OCI-LY1 (cell line): Measurements from ENCODE around the gene C1QC.

ENCODE experiments used
- H2AFZ ChIP-seq: fragments of 200-600 bp; sonication (generic), shearing (Covaris generic); 2 replicates; pipeline ENCODE4 v1.6.0; 2014; ENCODE audit warnings: antibody characterized with exemption, mild to moderate bottlenecking, low read length
- H3F3A ChIP-seq: fragments of 200-600 bp; sonication (generic), shearing (Covaris generic); 2 replicates; pipeline ENCODE4 v1.6.0; 2014; ENCODE audit warnings: mild to moderate bottlenecking, antibody characterized with exemption, low read length, moderate library complexity; ENCODE audit not compliant: insufficient read depth
- H3K27ac ChIP-seq: fragments of 200-600 bp; sonication (generic); 2 replicates; pipeline ENCODE4 v1.5.1; 2014; ENCODE audit warnings: low read length, mixed run types, mild to moderate bottlenecking, low read depth; ENCODE audit not compliant: poor library complexity, severe bottlenecking
- H3K27me3 ChIP-seq: fragments of 200-600 bp; sonication (generic); 2 replicates; pipeline ENCODE4 v1.6.0; 2014; ENCODE audit warnings: antibody characterized with exemption, mild to moderate bottlenecking, low read length, moderate library complexity; ENCODE audit not compliant: insufficient read depth
- H3K36me3 ChIP-seq: fragments of 200-600 bp; sonication (generic); 2 replicates; pipeline ENCODE4 v1.6.1; 2014; ENCODE audit warnings: mild to moderate bottlenecking, antibody characterized with exemption, low read length, moderate library complexity, mixed read lengths; ENCODE audit not compliant: insufficient read depth
- H3K4me1 ChIP-seq: fragments of 200-600 bp; sonication (generic); 2 replicates; pipeline ENCODE4 v1.5.1; 2014; ENCODE audit warnings: mild to moderate bottlenecking, low read length, moderate library complexity; ENCODE audit not compliant: insufficient read depth, severe bottlenecking
- H3K4me2 ChIP-seq: fragments of 200-600 bp; sonication (generic), shearing (Covaris generic); 2 replicates; pipeline ENCODE4 v1.6.1; 2014; ENCODE audit warnings: low read length
- H3K4me3 ChIP-seq: fragments of 200-600 bp; sonication (generic); 2 replicates; pipeline ENCODE4 v1.5.1; 2014; ENCODE audit warnings: low read length, low read depth, mild to moderate bottlenecking, mixed read lengths; ENCODE audit not compliant: poor library complexity, severe bottlenecking
- H3K79me2 ChIP-seq: fragments of 200-600 bp; shearing (Covaris generic); 2 replicates; pipeline ENCODE4 v1.6.1; 2016; ENCODE audit warnings: mixed run types, low read length, mixed read lengths; ENCODE audit not compliant: insufficient read depth
- H3K9ac ChIP-seq: fragments of 200-600 bp; sonication (generic), shearing (Covaris generic); 2 replicates; pipeline ENCODE4 v1.6.1; 2014; ENCODE audit warnings: mild to moderate bottlenecking, low read length, mixed read lengths
- H3K9me2 ChIP-seq: fragments of 200-600 bp; sonication (generic), shearing (Covaris generic); 2 replicates; pipeline ENCODE4 v1.6.1; 2014; ENCODE audit warnings: low read depth, mild to moderate bottlenecking, low read length, mixed read lengths
- H3K9me3 ChIP-seq: fragments of 200-600 bp; shearing (Covaris generic); 2 replicates; pipeline ENCODE4 v1.6.1; 2014; ENCODE audit warnings: low read length, mixed read lengths
- H4K20me1 ChIP-seq: fragments of 200-600 bp; sonication (generic), shearing (Covaris generic); 2 replicates; pipeline ENCODE4 v1.6.0; 2016; ENCODE audit warnings: mild to moderate bottlenecking, low read length; ENCODE audit not compliant: insufficient read depth
- CTCF ChIP-seq: fragments of 200-600 bp; sonication (generic), shearing (Covaris generic); IDR thresholded peaks from 2 replicates; pipeline ENCODE4 v1.5.1; 2017; ENCODE audit warnings: mild to moderate bottlenecking, antibody characterized with exemption, low read length, moderate library complexity, mixed read lengths
- EZH2 ChIP-seq: fragments of 200-600 bp; sonication (generic), shearing (Covaris generic); IDR thresholded peaks from 2 replicates; pipeline ENCODE4 v1.8.0; 2017; ENCODE audit warnings: borderline replicate concordance, mixed run types, mild to moderate bottlenecking, antibody characterized with exemption, low read length, moderate library complexity, mixed read lengths

C1QC gene

GRCh38 chr1:22670352-22670975 lies 27.0 kb downstream of the C1QC start:
- H3K27ac ChIP-seq = no peak overlapping the region
- H3K9ac ChIP-seq = no peak overlapping the region
- no peaks in the 10 kb centered on the region for H3K36me3 ChIP-seq
- H2AFZ ChIP-seq = no peak overlapping the region
- H3K27me3 ChIP-seq = no peaks in the 10 kb centered on the region; the same call in 1 of the 2 replicates
- H3F3A ChIP-seq = no peaks in the 10 kb centered on the region
- H4K20me1 ChIP-seq = no peaks in the 10 kb centered on the region
- H3K79me2 ChIP-seq = no peaks in the 10 kb centered on the region
- H3K9me2 ChIP-seq = no peaks in the 10 kb centered on the region
- no peak for TF ChIP-seq CTCF
- no peak for TF ChIP-seq EZH2
- H3K9me3 ChIP-seq = no peaks in the 10 kb centered on the region
- no peaks in the 10 kb centered on the region for H3K4me1 ChIP-seq
- no peak overlapping the region for H3K4me3 ChIP-seq
- no peak overlapping the region for H3K4me2 ChIP-seq

- H4K20me1 ChIP-seq = no peaks in the 10 kb centered on the region
- H3K4me2 ChIP-seq = no peak overlapping the region
- H3K9me3 ChIP-seq = no peaks in the 10 kb centered on the region
- no peaks in the 10 kb centered on the region for H3K9me2 ChIP-seq
- no peaks in the 10 kb centered on the region for H3K27me3 ChIP-seq
- no peak overlapping the region for H3K9ac ChIP-seq
- H2AFZ ChIP-seq = no peak overlapping the region
- H3K4me3 ChIP-seq = no peak overlapping the region
- no peak for TF ChIP-seq CTCF
- TF ChIP-seq EZH2 = no peak
- H3K27ac ChIP-seq = no peak overlapping the region
- no peaks in the 10 kb centered on the region for H3K4me1 ChIP-seq
- H3K36me3 ChIP-seq = no peaks in the 10 kb centered on the region
- H3F3A ChIP-seq = no peaks in the 10 kb centered on the region
- no peaks in the 10 kb centered on the region for H3K79me2 ChIP-seq
These were observed 28.6 kb downstream of the C1QC start for GRCh38 chr1:22671999-22672398.

DNA sequence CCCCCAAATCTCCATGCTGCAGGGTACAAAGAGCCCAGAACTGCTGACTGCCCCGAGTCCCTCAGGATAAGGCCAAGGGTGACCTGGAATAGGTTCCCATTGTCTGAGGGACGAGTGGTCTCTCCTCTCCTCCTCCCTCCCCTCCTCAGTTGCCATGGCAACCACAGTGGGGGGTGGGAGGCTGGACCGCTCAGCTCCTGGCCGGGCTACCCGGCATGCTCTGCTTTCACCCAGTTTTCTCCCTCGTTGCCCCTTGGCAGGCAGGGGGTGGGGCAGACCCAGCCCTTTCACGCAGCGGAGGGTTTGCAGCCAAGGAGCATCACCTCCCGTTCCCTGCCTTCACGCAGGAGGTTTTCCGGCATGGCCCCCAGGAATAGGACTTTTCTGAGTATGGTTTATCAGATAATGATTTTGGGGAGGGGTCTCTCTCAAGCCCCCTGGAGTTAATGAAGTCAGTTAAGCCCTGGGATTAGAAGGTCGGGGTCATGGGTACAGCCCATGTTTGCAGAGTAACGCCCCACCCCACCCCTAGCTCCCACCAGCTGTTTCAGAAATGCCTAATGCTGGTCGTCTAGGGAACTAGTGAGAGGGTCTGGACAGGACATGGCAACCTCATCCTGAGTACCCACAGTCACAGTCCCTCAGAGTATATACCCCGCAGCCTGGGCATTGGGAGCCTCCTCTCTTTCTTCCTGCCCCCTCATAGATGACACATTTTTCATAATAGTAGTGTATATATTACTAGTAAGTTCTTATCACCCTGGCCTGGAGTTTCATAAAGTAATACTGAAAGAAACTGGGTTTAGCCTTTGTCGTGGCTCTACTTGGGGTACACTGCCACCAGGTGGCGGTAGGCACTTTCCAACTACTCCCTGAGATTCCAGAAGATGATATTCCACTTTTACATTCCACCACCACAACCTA lies 30.3 kb downstream of the C1QC start:
- Histone ChIP-seq H2AFZ (no peak overlapping the region), H3K4me2 (no peak overlapping the region), H3K9ac (no peak overlapping the region), H3K4me1 (no peaks in the 10 kb centered on the region), H3K36me3 (no peaks in the 10 kb centered on the region), H3K9me2 (no peaks in the 10 kb centered on the region), H3F3A (no peaks in the 10 kb centered on the region), H3K79me2 (no peaks in the 10 kb centered on the region), H4K20me1 (no peaks in the 10 kb centered on the region), H3K27ac (no peak overlapping the region), H3K27me3 (no peaks in the 10 kb centered on the region), H3K4me3 (no peak overlapping the region), H3K9me3 (no peaks in the 10 kb centered on the region)
- TF ChIP-seq EZH2 = no peak
- TF ChIP-seq CTCF = peak; percentile 49
